OCI-LY3 (cell line): Measurements from ENCODE around the gene POLR2L.

Experiments used
- EZH2phosphoT487 ChIP-seq: fragments of 200-600 bp; shearing (Covaris generic); IDR thresholded peaks from 2 replicates; pipeline ENCODE4 v1.6.1; 2018; ENCODE audit warnings: antibody characterized with exemption, mixed run types, low read depth
- TF ChIP-seq, protein P1 (sequence below): fragments of 200-600, 300-600 bp; sonication (generic); IDR thresholded peaks from 2 replicates; pipeline ENCODE4 v1.5.1; 2014; ENCODE audit warnings: antibody characterized with exemption, low read length, low read depth

DNA sequence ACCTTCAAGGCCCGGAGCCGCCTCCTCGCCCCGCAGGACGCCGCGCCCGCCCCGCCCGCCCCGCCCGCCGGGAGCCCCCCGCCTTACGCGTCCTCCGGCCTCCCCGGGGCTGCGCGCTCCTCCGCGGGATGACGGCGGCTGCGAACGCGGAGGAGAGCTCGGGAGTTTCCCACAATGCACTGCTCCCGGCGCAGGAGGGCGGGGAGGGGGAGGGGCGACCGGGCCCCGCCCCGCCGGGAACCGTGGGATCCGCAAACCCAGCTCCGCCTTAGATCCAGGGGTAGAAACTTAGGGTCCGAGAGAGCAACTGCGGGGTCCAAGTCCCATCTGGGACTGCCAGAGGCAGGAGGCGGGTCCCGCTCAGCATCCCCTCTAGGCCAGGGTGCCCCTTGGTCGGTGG lies 52.4 kb downstream of the POLR2L start, which contains the start of gene CEND1:
- TF ChIP-seq, protein P1, sequence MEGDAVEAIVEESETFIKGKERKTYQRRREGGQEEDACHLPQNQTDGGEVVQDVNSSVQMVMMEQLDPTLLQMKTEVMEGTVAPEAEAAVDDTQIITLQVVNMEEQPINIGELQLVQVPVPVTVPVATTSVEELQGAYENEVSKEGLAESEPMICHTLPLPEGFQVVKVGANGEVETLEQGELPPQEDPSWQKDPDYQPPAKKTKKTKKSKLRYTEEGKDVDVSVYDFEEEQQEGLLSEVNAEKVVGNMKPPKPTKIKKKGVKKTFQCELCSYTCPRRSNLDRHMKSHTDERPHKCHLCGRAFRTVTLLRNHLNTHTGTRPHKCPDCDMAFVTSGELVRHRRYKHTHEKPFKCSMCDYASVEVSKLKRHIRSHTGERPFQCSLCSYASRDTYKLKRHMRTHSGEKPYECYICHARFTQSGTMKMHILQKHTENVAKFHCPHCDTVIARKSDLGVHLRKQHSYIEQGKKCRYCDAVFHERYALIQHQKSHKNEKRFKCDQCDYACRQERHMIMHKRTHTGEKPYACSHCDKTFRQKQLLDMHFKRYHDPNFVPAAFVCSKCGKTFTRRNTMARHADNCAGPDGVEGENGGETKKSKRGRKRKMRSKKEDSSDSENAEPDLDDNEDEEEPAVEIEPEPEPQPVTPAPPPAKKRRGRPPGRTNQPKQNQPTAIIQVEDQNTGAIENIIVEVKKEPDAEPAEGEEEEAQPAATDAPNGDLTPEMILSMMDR: no peak
- TF ChIP-seq EZH2phosphoT487: no peak
